Measurements from ENCODE around the gene SLC22A3. TPM values are rescaled to one million over a fixed set of nuclear protein-coding genes. Genes with fewer than 3 reads are reported as not detected.

The SLC22A3 gene
- polyA plus RNA-seq, 2 of the 4 experiments (the other 2 are of a cell fraction): 44.9 to 57.4 TPM

DNA sequence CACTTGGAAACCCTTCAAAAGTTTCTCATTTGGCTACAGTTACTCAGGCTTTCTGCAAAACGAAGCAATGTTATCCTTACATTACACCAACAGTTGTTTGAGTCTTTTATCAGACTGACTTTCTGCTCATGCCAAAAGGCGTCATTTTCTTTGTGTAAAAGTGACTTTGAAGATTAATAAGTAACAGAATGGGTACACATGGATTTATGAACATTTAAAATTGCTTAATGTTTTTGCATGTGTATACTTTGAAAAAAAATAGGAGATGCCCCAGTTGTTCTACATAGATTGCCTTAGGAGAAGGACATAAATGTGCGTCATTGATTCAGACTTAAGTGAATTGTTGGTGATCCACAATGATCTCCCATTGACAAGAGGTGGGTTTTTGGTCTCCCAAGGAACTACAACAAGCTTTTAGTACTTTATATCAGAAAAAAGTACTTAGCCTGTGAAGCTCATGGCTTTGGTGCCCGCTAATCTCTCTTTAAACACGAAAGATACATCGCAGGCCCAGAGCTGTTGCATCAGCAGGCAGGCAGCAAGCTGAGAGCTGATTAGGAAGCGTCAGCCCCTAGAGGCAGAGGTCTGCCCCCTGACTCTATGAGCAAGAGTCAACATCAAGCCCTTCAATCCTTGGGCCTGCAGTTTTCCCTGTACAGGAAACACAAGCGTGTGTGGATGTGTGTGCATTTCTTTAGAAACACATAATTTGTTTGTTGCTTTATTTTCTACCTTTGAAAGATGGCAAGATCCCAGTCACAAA is 45.9 kb downstream of the SLC22A3 start (continued):
- TF ChIP-seq, protein P1, sequence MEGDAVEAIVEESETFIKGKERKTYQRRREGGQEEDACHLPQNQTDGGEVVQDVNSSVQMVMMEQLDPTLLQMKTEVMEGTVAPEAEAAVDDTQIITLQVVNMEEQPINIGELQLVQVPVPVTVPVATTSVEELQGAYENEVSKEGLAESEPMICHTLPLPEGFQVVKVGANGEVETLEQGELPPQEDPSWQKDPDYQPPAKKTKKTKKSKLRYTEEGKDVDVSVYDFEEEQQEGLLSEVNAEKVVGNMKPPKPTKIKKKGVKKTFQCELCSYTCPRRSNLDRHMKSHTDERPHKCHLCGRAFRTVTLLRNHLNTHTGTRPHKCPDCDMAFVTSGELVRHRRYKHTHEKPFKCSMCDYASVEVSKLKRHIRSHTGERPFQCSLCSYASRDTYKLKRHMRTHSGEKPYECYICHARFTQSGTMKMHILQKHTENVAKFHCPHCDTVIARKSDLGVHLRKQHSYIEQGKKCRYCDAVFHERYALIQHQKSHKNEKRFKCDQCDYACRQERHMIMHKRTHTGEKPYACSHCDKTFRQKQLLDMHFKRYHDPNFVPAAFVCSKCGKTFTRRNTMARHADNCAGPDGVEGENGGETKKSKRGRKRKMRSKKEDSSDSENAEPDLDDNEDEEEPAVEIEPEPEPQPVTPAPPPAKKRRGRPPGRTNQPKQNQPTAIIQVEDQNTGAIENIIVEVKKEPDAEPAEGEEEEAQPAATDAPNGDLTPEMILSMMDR (IDR thresholded peaks at IDR 0.05): no peak
- TF ChIP-seq BCL3 (IDR thresholded peaks at IDR 0.05): no peak; the same call in 2 of the 3 replicates
- peak; percentile 34 to 63 for TF ChIP-seq JUN (IDR thresholded peaks at IDR 0.05)
- TF ChIP-seq, protein P2, sequence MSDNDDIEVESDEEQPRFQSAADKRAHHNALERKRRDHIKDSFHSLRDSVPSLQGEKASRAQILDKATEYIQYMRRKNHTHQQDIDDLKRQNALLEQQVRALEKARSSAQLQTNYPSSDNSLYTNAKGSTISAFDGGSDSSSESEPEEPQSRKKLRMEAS (IDR thresholded peaks at IDR 0.05): peak; percentile 38; the same call in 1 of the 2 replicates
- no peak for TF ChIP-seq REST (IDR thresholded peaks at IDR 0.05)
- TF ChIP-seq KDM5A (IDR thresholded peaks at IDR 0.05): no peak
- no peak for TF ChIP-seq FOXS1 (CRISPR knock-in tag; IDR thresholded peaks at IDR 0.05)
- 0 out of 2 replicates have a peak, but pooled peaks have one; percentile 15 for TF ChIP-seq MYC (IDR thresholded peaks at IDR 0.05; ENCODE audit: borderline replicate concordance, low read length)
- TF ChIP-seq ESRRA (IDR thresholded peaks at IDR 0.05; ENCODE audit: borderline replicate concordance, low read length): no peak
- no peak for TF ChIP-seq CBX8 (IDR thresholded peaks at IDR 0.05)
- TF ChIP-seq ZFP36 (IDR thresholded peaks at IDR 0.05; ENCODE audit: borderline replicate concordance, partially characterized antibody): no peak
- no peak for TF ChIP-seq RNF2 (IDR thresholded peaks at IDR 0.05; ENCODE audit: borderline replicate concordance, low read depth)
- TF ChIP-seq, protein P3, sequence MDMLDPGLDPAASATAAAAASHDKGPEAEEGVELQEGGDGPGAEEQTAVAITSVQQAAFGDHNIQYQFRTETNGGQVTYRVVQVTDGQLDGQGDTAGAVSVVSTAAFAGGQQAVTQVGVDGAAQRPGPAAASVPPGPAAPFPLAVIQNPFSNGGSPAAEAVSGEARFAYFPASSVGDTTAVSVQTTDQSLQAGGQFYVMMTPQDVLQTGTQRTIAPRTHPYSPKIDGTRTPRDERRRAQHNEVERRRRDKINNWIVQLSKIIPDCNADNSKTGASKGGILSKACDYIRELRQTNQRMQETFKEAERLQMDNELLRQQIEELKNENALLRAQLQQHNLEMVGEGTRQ (IDR thresholded peaks at IDR 0.05): no peak
- TF ChIP-seq HOXB13 (CRISPR knock-in tag; IDR thresholded peaks at IDR 0.05; ENCODE audit: low read depth): no peak

GRCh38 chr6:160394654-160395035 is 46.5 kb downstream of the SLC22A3 start:
- DNase-seq (ENCODE audit: low read depth in 1 of 2, low spot score in 1 of 2): peak; percentile 44 to 60
- ChIA-PET POLR2A (interaction anchor here (1.1 to 1.7 kb wide), 2 partner anchors 46 to 125 kb away, joined by 3 to 19 read pairs; partner anchors contain the start of gene SLC22A3), CTCF (interaction anchor here (0.7 to 2.0 kb wide), 8 partner anchors 9 to 307 kb away, joined by 3 to 7 read pairs (median 3); no protein-coding TSS in a partner anchor)
- peak; percentile 49 to 61 for ATAC-seq
- H3K4me3 ChIP-seq: no peak overlapping the region
- H3K4me1 ChIP-seq: peaks cover 88% of the 10 kb centered on the region
- H3K4me2 ChIP-seq: peak overlapping the region; percentile 77
- 0% methylated on average over 2 of the region's 2 CpGs for WGBS (ENCODE audit: missing lambda C conversion rate)
- FAIRE-seq: no peak
- H3K9me3 ChIP-seq: no peaks in the 10 kb centered on the region
- H3K27ac ChIP-seq: peak overlapping the region; percentile 99 to 100
- TF ChIP-seq ESRRA (IDR thresholded peaks at IDR 0.05; ENCODE audit: borderline replicate concordance, low read length): no peak
- TF ChIP-seq RAD21 (conservative IDR thresholded peaks at IDR 0.05 in 1 of 2, IDR thresholded peaks at IDR 0.05 in 1 of 2): peak in 1 of 2 experiments; percentile 29; a peak in 2 of 5 replicates
- no peak for TF ChIP-seq EHF (CRISPR knock-in tag; IDR thresholded peaks at IDR 0.05)
- TF ChIP-seq E2F6 (IDR thresholded peaks at IDR 0.05; ENCODE audit: borderline replicate concordance, low read depth): no peak
- no peak for TF ChIP-seq RFX5 (IDR thresholded peaks at IDR 0.05)
- no peak for TF ChIP-seq NR3C1 (IDR thresholded peaks at IDR 0.05)
- TF ChIP-seq ATOH8 (CRISPR knock-in tag; IDR thresholded peaks at IDR 0.05; ENCODE audit: low read depth): no peak
- TF ChIP-seq ELK1 (IDR thresholded peaks at IDR 0.05; ENCODE audit: low read depth, low read length): no peak
- no peak for TF ChIP-seq KDM1A (IDR thresholded peaks at IDR 0.05; ENCODE audit: low read depth)
- TF ChIP-seq, protein P2 (IDR thresholded peaks at IDR 0.05): no peak
- no peak for TF ChIP-seq FOXS1 (CRISPR knock-in tag; IDR thresholded peaks at IDR 0.05)
- TF ChIP-seq HES2 (IDR thresholded peaks at IDR 0.05): no peak
- no peak for TF ChIP-seq TP53 (CRISPR knock-in tag; IDR thresholded peaks at IDR 0.05)
- 0 out of 2 replicates have a peak, but pooled peaks have one; percentile 1 for TF ChIP-seq HOXA7 (CRISPR knock-in tag; IDR thresholded peaks at IDR 0.05)
